Inflammatory macrophage (primary cell): Measurements from ENCODE around the gene EEA1.
"Not testable (repeated sequence)": the region's sequence is repeated elsewhere in the genome, so short reads cannot be mapped to it uniquely, and the experiment has no call there.

Experiments
- DNase-seq, 2 donors: peaks; one replicate each; pipeline ENCODE4 v3.0.0-alpha.2; 2020 to 2022

The EEA1 gene

GRCh38 chr12:92796650-92797049 lies 132.4 kb downstream of the EEA1 start:
- no peak for DNase-seq

GRCh38 chr12:92794814-92795213 lies 134.3 kb downstream of the EEA1 start:
- DNase-seq = no peak

DNA sequence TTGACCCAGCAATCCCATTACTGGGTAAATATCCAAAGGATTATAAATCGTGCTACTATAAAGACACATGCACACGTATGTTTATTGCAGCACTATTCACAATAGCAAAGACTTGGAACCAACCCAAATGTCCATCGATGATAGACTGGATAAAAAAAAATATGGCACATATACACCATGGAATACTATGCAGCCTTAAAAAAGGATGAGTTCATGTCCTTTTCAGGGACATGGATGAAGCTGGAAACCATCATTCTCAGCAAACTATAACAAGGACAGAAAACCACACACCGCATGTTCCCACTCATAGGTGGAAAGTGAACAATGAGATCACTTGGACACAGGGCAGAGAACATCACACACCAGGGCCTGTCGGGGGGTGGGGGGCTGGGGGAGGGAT lies 134.7 kb downstream of the EEA1 start:
- DNase-seq = not testable (repeated sequence)

GRCh38 chr12:92786045-92786444 lies 143.1 kb downstream of the EEA1 start:
- DNase-seq = peak; percentile 48 to 62

DNA sequence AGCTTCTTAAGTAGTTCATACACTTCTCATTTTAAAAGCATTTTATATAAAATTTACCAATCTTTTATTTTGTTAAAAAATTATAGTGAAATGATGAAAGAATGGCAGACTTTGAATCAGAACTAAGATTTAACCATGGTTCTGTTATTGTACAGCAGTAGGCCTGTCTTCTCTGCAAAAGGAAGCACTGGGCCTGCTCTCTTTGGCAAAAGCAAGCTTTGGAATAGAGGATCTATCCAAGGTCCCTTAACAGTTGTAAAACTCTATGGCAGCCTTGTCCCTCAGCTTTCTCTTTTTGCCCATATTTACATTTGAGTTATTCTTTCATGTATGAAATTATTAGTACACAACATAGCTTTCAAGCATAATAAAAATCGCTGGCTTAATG lies 143.5 kb downstream of the EEA1 start:
- no peak for DNase-seq

DNA sequence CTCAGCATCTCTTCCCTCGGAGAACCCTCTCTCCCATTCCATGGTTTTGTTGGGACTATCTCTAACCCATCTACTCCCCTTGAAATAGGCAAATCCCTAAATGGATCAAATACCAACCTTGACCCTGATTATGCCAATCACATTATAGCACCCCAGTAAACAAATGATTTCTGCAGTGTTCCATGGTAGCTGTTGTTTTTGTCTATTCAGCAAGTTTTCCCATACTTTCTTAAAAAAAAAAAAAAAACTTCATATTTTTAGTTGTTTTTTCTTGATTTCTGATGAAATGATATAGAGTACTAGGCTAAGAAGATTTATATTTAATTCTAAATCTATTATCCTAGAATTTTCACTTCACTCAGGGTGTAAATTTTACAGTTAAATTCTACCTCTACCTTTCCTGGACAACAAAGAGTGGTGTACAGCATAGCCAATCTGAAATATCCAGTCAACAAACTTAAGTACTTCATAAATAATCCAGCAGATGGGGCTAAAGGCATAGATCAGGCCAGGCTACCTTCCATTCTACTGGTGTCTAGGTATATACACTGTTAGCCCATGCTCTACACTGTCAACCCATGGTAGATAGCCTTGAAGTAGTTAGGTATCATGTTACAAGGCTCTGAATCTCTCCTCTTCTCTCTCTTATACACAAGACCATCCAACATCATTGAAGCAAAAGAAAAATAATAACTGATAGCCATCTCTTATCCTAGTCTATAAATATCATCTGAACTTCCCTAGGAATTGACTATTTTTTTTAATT lies 144.1 kb downstream of the EEA1 start:
- peak; percentile 22 to 60 for DNase-seq

DNA sequence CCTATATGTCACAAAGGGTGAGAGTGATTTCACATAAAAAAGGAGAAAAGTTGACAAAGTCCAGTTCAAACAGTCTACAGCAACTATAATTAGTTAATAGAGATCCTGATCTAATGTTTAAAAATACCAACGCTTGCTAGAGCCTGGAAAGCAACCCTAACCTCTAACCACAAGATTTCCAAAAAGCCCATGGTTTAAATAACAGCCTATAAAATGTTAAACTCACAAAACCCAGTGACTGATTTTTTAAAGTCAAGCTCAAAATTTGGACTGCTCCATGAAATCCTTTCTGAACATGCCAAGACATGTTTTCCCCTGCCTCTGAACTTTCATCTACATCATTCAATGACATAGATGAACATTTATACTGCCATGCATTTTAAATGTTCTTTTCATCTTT lies 144.7 kb downstream of the EEA1 start:
- DNase-seq = no peak

GRCh38 chr12:92779902-92780301 lies 149.2 kb downstream of the EEA1 start:
- peak in 1 of 2 donors; percentile 60 for DNase-seq

DNA sequence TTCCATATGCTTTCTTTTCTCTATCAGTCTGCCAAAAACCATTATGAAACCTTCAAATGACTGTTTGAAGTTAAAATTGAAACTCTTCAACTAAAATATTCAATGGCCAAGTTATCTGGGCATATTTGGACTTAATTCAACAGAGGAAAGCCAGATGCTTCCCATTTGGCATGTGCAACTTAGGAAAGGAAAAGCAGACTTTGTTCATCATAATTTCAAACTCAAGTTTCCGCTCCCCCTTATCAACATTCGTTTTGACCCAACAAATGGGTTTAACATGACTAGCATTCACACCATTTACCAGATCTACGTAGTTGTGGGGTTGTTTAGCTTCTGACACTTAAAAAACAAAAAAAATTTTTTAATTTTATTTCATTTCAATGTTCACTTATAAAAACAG lies 150.6 kb downstream of the EEA1 start:
- DNase-seq = no peak

DNA sequence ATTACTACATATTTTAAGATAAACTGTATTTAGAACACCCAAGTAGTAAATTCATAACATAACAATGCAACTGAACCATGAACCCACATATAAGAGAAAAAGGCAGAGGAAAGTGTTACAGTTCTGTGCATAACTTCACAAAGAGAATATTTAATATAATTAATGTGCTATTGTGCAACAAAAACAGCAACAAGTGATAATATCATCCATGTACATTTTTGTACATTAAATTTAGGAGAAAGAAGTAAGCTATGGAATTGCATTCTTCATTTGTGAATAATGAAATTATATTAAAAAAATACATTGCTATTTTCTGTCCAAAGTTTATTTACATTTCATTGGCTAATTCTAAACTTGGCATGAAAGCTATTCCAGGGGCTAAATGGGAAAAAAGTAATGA lies 153.7 kb downstream of the EEA1 start:
- DNase-seq = no peak

GRCh38 chr12:92771001-92771400 lies 158.1 kb downstream of the EEA1 start:
- DNase-seq = peak; percentile 43 to 69

DNA sequence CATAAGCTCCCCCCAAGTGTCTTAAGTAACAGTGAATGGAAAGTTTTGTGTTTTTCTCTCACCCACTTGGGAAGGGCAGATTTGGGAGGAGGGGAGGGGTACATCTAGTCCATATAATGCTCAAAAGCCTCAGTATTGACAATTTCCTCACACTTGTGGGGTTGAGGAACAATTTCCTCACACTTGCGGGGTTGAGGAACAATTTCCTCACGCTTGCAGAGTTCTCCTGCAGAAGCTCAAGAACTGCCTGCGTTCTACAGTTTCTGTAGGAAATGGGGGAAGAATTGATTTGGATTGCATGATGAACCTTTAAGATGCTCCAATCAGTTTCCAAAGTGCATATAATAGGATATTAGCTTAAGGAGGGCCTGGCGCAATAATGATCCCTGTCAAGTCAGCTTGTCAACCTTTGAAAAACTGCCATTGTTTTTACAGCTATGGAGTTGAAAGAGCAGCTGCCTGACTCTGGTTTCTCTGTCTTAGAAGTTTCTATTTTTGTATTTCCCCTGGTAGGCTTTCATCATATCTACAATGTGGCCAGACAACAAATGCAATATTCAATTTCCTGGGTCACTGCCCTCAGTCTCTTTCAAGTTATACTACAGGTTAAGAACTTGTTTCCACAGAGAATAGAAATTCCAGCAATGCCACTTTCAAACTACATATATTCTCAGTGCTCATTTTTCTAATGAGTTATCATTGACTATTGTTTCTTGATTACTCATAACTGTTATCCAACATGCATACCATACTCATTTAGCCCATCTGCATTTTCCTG lies 159.8 kb downstream of the EEA1 start:
- DNase-seq = peak; percentile 56 to 74

- no peak for DNase-seq
Observed at GRCh38 chr12:92765871-92766270, 163.2 kb downstream of the EEA1 start.

- DNase-seq = no peak
Observed at GRCh38 chr12:92764831-92765230, 164.3 kb downstream of the EEA1 start.

DNA sequence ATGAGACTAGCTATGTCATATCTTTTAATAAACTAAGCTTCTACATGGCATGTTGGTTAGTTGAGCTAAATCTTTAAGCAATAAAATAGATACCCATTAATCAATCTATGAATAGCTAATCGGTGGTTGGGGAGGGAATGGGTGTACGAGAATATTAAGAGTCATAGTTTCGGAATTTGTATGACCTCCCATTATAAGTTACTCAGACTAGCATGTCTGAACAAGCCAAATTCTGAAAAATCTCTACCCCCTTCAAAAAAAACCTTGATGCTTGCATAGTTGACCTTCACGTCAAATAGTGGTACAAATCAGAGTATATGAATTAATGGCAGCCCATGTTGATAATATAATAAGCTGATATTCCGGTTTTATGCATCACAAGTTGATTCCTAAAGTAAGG lies 166.3 kb downstream of the EEA1 start:
- no peak for DNase-seq

GRCh38 chr12:92759634-92760268 lies 169.3 kb downstream of the EEA1 start:
- DNase-seq = peak in 1 of 2 donors; percentile 3

DNA sequence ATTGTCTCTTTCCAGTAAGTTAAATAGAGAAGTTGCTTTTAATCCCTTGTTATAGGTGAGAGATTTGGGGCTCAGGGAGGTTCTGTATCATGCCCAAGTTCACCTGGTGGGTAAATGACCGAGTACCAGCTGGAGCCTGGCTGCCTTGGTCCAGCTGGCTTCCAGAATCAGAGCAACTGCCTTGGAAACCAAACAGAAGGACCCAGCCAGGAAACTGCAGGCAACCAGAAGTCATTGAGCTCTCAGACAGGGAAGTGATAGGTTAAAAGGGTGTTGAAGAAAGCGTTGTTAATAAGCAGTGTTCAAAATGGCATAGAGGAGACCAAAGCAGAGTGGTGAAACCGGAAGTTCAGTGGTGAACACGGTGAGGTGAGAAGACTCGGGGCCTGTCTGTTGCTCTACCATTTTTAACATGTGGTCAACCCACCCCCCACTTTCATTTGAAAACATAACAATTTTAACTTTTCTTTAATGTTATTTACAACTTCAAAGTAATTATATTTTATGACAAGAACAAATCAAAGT lies 171.4 kb downstream of the EEA1 start:
- DNase-seq = no peak

- DNase-seq = no peak
Observed at GRCh38 chr12:92756898-92757596, 172.0 kb downstream of the EEA1 start.

DNA sequence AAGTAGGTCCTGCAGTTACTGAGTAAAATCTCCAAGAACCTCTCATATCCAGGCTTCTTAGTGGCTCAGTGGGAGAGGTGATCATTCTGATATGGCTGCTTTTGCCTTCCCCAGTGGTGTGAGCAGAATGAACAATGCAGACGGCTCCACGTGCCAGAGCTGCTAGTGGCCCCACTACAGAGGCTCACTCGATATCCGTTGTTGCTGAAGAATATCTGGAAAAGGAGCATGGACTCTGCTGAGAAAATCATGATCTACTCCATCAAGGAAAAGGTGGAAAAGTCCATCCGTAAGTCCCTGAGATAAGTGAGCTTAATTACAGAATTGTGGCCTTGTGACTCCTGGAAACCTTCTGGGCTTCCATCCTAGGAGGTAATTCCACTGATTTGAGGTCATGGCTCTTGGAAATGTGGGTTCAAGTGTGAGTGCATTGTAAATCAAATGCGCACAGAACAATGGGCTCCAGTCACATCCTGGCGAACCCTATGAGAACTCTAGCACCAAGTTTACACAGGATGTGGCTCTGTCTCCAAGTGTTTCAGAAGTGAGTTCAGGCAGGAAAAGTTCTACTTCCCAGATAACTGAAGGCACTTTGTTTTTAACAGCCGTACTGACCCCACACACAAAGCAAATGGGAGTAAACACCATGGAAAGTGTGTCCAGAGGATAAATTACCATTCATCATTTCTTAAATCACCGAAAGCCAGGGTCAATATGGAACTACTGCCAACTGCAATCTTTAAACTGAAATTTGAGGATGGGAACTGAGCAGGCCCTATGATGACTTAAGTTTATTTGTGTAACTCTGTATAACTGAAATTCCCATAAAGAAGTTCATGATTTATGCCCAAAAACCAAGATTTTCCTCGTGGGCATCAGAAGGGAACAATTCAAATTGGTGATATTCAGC lies 174.9 kb downstream of the EEA1 start:
- DNase-seq = no peak

GRCh38 chr12:92749691-92750090 lies 179.4 kb downstream of the EEA1 start:
- DNase-seq = not testable (repeated sequence)

- no peak for DNase-seq
Observed at GRCh38 chr12:92747151-92747550, 181.9 kb downstream of the EEA1 start.
